Small intestine (tissue), 16 donors: Measurements from ENCODE around the gene ASPSCR1. TPM values are rescaled to one million over a fixed set of nuclear protein-coding genes. Genes with fewer than 3 reads are reported as not detected.

Experiments
- DNase-seq, 2 donors: peaks; one replicate each; pipeline versions ENCODE4 v3.0.0 to v3.0.0-alpha.2; 2013
- FAIRE-seq: peaks from 2 replicates; lab custom pipeline; 2012; peaks lifted over from hg19 to GRCh38; lab: Jason Lieb, UNC
- H3K27ac ChIP-seq, 3 donors: one replicate each; pipeline ENCODE4 v1.5.1; 2013; ENCODE audit warnings: low read length in 2 of 3, mild to moderate bottlenecking in 2 of 3, control low read depth in 1 of 3, inconsistent platforms in 1 of 3, low read depth in 1 of 3, moderate library complexity in 1 of 3
- H3K27me3 ChIP-seq, 3 donors: one replicate each; pipeline ENCODE4 v1.6.1; 2013; ENCODE audit warnings: low read length in 3 of 3, inconsistent platforms in 1 of 3; ENCODE audit not compliant: control insufficient read depth in 3 of 3, insufficient read depth in 3 of 3
- H3K36me3 ChIP-seq, 3 donors: one replicate each; pipeline ENCODE4 v1.6.1; 2013; ENCODE audit warnings: low read length in 3 of 3, inconsistent platforms in 1 of 3, low read depth in 1 of 3, mild to moderate bottlenecking in 1 of 3, moderate library complexity in 1 of 3; ENCODE audit not compliant: control insufficient read depth in 3 of 3, insufficient read depth in 2 of 3
- H3K4me1 ChIP-seq, 3 donors: one replicate each; pipeline ENCODE4 v1.6.1; 2013; ENCODE audit warnings: low read length in 2 of 3, inconsistent platforms in 1 of 3, low read depth in 1 of 3, mild to moderate bottlenecking in 1 of 3, moderate library complexity in 1 of 3; ENCODE audit not compliant: control insufficient read depth in 3 of 3, insufficient read depth in 2 of 3
- H3K4me3 ChIP-seq, 3 donors: one replicate each; pipeline ENCODE4 v1.5.1; 2013; ENCODE audit warnings: low read length in 3 of 3, control low read depth in 1 of 3, inconsistent platforms in 1 of 3, low read depth in 1 of 3, mild to moderate bottlenecking in 1 of 3, moderate library complexity in 1 of 3
- H3K9me3 ChIP-seq, 2 donors: one replicate each; pipeline ENCODE4 v1.6.1; 2013; ENCODE audit warnings: low read depth in 1 of 2, low read length in 1 of 2; ENCODE audit not compliant: control insufficient read depth in 2 of 2, insufficient read depth in 1 of 2
- WGBS, 3 donors: extraction: QIAGEN DNeasy Blood & Tissue Kit; methylation state at CpG; one replicate each; pipeline ENCODE4 v1.1.7; 2013; 5-methylcytosine and 5-hydroxymethylcytosine counted together
- long read RNA-seq, 10 donors: transcript quantifications; one replicate each; lab custom pipeline, GENCODE V29; 2026
- polyA plus RNA-seq, 4 donors: library from polyadenylated mRNA; stranded (reverse) in 3 of 4; unstranded in 1 of 4; fragments of 200-250 nt in 3 of 4; fragments of 120-200 nt in 1 of 4; gene quantifications; one replicate each; pipeline versions ENCODE4 v1.2.1 to v1.2.3, GENCODE V29; 2013
- donor health status: healthy with polysubstance abuse.
- donor health status: control.
- donor health status: control.
- donor health status: Bipolar disorder and iron deficiency.
- donor health status: healthy.

The ASPSCR1 gene, protein sequence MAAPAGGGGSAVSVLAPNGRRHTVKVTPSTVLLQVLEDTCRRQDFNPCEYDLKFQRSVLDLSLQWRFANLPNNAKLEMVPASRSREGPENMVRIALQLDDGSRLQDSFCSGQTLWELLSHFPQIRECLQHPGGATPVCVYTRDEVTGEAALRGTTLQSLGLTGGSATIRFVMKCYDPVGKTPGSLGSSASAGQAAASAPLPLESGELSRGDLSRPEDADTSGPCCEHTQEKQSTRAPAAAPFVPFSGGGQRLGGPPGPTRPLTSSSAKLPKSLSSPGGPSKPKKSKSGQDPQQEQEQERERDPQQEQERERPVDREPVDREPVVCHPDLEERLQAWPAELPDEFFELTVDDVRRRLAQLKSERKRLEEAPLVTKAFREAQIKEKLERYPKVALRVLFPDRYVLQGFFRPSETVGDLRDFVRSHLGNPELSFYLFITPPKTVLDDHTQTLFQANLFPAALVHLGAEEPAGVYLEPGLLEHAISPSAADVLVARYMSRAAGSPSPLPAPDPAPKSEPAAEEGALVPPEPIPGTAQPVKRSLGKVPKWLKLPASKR
- polyA plus RNA-seq = 10 to 100 TPM; 23.5 to 96.7 (median 47.5) TPM
- long read RNA-seq, donor 1 = 0 reads
- long read RNA-seq, donor 2, full-length matches to known transcripts = 8 of 8 reads
- long read RNA-seq, donor 2, partial matches to known transcripts = 0 of 8 reads
- long read RNA-seq, donor 2, other reads (novel, unspliced or antisense) = 0 of 8 reads
- long read RNA-seq, donor 3, transcript ASPSCR1-217 (2 exons, 3,976 nt) = major isoform, 5 of 6 reads
- long read RNA-seq, donor 3, partial matches to known transcripts = 0 of 6 reads
- long read RNA-seq, donor 3, other reads (novel, unspliced or antisense) = 0 of 6 reads
- long read RNA-seq, donor 4 = 0 reads
- long read RNA-seq, donor 5, partial matches to known transcripts = 0 of 2 reads
- long read RNA-seq, donor 5, other reads (novel, unspliced or antisense) = 0 of 2 reads
- long read RNA-seq, donor 6, partial matches to known transcripts = 0 of 1 reads
- long read RNA-seq, donor 6, other reads (novel, unspliced or antisense) = 0 of 1 reads
- long read RNA-seq, donor 7, transcript ASPSCR1-202 (16 exons, 1,843 nt) = major isoform, 5 of 8 reads
- long read RNA-seq, donor 7, partial matches to known transcripts = 0 of 8 reads
- long read RNA-seq, donor 7, other reads (novel, unspliced or antisense) = 0 of 8 reads
- long read RNA-seq, donor 8 = 0 reads
- long read RNA-seq, donor 9 = 0 reads
- long read RNA-seq, donor 10, full-length matches to known transcripts = 9 of 103 reads
- long read RNA-seq, donor 10, partial matches to known transcripts = 39 of 103 reads
- long read RNA-seq, donor 10, other reads (novel, unspliced or antisense) = 55 of 103 reads

DNA sequence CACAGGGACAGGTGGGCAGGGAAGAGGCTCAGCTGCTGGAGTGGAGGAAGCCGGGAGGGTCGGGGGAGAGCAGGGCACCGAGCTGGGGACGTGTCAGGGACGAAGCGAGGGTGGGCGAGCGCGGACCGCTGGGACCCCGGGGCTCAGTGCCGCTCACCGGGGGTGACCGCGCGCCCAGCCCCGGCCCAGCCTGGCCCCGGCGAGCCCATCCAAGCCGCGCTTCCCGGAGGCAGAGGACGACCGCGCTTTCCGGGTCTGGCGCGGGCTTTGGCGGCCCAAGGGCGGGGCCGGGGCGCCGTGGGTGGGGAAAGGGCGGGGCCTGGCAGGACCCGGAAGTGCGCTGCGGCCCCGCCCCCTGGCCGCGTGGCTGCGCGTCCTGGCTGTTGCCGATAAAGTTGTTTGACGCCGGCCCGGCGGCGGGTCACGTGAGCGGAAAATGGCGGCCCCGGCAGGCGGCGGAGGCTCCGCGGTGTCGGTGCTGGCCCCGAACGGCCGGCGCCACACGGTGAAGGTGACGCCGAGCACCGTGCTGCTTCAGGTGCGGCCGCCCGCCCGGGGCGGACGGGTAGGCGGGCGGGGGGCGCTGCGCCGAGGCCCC, at the start of gene ASPSCR1:
Gene ASPSCR1 (plus strand): TSS at position 419 of the 598 bp plus-strand sequence. CDS start 18 bp downstream, at position 437.
- WGBS, 3 donors = 1% methylated on average over 38 to 76 of the region's 76 CpGs
- peaks cover 0 to 20% (median 3%) of the 10 kb centered on the region in 3 donors for H3K4me1 ChIP-seq
- DNase-seq (peak; percentile 89 to 97), FAIRE-seq (no peak)
- H3K4me3 ChIP-seq = peak within 1 kb of the TSS; percentile 67 to 93 (median 90)
- peaks cover 0 to 26% (median 0%) of the 10 kb centered on the region in 3 donors for H3K36me3 ChIP-seq
- H3K27ac ChIP-seq = peak within 1 kb of the TSS; percentile 69 to 98 (median 73)
- peaks cover 0 to 15% of the 10 kb centered on the region in 2 donors for H3K9me3 ChIP-seq
- no peaks in the 10 kb centered on the region for H3K27me3 ChIP-seq

DNA sequence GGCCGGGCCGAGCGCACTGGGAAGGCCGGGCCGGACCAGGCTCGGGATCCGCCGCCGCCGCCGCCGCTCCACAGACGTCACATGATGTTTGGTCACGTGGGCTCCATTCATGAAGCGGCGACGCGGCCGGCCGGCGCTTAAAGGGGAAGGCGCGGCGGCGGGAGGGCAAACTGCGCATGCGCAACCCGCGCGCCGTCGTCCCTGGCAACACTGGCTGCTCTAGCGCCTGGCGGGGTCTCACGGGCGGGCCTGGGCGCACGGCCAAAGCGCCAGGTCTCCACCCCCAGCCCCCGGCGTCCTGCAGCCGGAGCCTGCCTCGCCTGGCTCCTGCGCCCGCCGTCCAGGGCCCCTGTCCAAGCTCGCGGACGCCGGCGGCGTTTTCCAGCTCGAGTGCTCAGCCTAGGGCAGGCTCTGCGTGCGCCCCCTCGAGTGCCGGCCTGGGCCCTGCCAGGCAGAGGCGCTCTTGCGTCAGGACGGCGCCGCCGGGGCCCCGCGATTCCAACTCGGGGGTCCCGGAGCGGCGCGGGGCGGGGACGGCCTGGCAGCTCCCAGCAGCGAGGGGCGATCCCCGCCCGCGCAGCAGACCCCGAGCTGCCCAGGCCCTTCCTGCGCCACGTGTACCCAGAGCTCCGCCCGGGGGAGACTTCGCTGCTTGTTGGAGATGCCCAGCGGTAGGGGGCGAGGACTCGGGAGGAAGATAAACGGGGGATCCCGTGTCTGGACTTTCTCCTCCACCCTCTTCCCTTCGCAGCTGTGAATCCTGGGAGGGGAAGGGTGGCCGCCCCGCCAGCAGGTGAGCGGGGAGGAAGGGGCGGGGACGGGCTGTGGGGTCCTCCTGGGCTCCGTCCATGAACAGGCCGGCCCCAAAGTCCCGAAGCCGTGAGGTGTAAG, 49.5 kb upstream of the ASPSCR1 start, which contains the start of gene MAFG:
Gene MAFG (minus strand): TSS at position 83 of the 891 bp plus-strand sequence. CDS start 4,550 bp downstream, outside the sequence.
- FAIRE-seq = no peak
- Histone ChIP-seq H3K27me3 (peaks cover 0 to 15% (median 4%) of the 10 kb centered on the region in 3 donors), H3K27ac (peak within 1 kb of the TSS; percentile 89 to 99 (median 97)), H3K4me1 (peaks cover 9 to 45% (median 13%) of the 10 kb centered on the region in 3 donors), H3K4me3 (peak within 1 kb of the TSS; percentile 87 to 96 (median 94)), H3K36me3 (peaks cover 0 to 26% (median 0%) of the 10 kb centered on the region in 3 donors), H3K9me3 (no peaks in the 10 kb centered on the region)
- peak; percentile 93 to 98 for DNase-seq
- WGBS, 3 donors = 0 to 1% (median 0%) methylated on average over 72 to 98 of the region's 98 CpGs

DNA sequence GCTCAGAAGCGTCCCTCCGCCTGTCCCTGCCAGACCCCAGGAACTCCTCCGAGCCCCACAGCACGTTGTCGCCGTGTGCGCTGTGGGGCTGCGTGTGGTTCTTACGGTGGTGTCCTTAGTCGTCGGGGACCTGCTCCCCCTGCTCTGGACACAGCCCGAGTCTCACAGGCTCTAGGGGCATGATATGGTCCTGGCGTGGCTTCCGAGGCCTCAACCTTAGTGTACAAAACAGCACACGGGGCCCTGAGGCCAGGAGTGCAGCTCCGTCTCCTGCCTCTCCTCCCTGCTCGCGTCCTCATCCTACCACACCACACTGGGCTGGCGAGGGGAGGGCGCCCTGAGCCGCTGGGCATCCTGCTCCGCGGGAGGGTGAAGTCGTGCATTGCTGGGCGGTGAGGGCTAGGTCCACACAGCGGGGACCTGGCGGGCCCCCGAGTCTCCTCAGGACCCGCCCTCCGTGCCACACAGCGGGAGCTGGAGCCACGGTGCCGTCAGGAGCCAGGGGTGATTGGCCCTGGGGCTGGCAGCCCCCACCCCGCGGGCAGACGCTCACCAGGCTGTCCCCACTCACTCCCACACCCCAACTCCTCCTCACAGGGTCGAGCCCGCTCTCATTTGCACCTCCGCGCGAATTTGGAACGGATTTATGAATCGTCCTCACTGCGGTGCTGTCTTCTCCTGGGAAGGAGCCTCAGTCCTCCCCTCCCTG, 48.7 kb upstream of the ASPSCR1 start:
- peaks cover 7 to 37% (median 8%) of the 10 kb centered on the region in 3 donors for H3K4me1 ChIP-seq
- 15 to 25% (median 21%) methylated on average over 39 to 44 of the region's 44 CpGs for WGBS, 3 donors
- no peaks in the 10 kb centered on the region for H3K9me3 ChIP-seq
- DNase-seq = peak in 1 of 2 donors; percentile 52
- H3K36me3 ChIP-seq = peaks cover 0 to 23% (median 0%) of the 10 kb centered on the region in 3 donors
- peak overlapping the region in 2 of 3 donors; percentile 47 to 94 for H3K4me3 ChIP-seq
- no peak for FAIRE-seq
- H3K27ac ChIP-seq = no peak overlapping the region
- peaks cover 0 to 15% (median 4%) of the 10 kb centered on the region in 3 donors for H3K27me3 ChIP-seq

DNA sequence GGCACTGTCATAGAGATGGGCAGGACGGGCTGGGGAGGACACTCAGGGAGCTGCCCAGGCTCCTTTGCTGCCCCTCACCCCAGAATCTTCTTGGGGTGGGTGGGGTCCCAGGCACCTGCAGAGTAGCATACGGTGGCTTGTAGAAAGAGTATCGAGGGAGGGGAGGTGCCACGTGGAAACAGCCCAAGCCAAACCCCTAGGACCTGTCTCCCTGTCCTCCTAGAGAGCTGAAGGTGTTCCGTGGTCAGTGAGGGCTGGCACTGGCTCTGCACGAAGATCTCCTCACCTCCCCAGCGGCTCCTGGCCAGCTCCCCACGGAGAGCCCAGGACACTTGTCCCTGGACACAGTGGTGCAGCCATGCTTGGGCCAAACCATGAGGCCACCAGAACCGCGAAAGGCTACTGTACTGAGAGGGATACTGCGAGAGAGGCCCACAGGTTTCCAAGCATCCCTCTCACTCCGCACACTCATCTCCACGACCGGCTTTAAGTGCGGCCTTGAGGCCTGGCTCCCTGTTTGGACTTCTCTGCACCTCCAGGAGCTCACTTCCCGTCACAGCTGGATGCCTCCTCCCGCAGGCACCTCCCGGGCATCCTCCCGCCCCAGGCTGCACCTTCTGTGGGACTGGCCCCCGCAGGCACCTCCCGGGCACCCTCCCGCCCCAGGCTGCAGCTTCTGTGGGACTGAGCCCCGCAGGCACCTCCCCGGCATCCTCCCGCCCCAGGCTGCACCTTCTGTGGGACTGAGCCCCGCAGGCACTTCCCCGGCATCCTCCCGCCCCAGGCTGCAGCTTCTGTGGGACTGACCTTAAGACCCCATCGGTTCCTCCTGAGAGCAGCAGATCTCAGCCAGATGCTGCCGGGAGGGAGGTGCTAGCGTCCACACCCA, 47.9 kb upstream of the ASPSCR1 start:
- DNase-seq (no peak), FAIRE-seq (no peak)
- 83 to 90% (median 88%) methylated on average over 27 to 31 of the region's 31 CpGs for WGBS, 3 donors

DNA sequence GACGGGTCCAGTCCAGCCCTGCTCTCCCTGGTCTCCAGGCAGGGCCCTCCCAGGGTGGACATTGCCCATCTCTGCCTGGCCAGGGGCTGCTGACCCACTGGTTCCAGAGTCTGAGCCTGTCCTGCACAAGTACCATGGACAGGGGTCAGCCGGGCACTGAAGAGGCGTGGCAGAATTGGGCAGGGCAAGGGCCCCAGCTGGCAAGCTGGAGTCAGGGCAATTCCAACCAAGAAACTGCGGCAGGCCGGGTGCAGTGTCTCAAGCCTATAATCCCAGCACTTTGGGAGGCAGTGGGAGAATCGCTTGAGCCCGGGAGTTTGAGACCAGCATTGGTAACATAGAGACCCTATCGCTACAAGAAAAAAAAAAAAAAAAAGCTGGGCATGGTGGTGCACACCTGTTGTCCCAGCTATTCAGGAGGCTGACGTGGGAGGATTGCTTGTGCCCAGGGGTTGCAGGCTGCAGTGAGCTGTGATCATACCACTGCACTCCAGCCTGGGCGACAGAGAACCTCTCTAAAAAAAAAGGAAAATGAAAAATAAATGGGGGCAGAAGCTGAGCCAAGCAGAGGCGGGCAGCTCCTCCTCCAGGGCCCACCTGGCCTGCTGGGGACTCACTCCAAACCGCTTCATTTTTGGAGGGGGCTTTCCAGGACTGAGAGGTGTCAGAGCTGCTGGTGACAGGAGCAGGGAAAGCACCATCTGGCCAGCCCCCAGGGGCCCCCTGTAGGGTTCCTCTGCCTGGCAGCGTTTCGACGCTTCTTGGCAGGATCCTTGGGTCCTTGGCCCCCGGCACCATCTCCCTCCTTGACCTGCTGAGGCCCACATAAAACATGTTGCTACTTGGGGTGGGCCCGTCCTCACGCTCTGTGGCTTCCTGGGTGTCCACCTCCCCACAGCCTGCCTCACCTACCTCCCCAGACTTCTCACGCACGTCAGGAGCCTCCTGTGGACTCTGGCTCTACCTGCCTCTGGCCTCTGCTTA, 47.0 kb upstream of the ASPSCR1 start:
- FAIRE-seq = no peak
- 56 to 69% (median 65%) methylated on average over 20 of the region's 20 CpGs for WGBS, 3 donors

More for the DNA sequence above, 47.9 kb upstream of the ASPSCR1 start:
- peaks cover 4 to 29% (median 6%) of the 10 kb centered on the region in 3 donors for H3K4me1 ChIP-seq
- peaks cover 0 to 15% (median 0%) of the 10 kb centered on the region in 3 donors for H3K36me3 ChIP-seq
- H3K27ac ChIP-seq = no peak overlapping the region
- no peaks in the 10 kb centered on the region for H3K9me3 ChIP-seq
- no peak overlapping the region for H3K4me3 ChIP-seq
- H3K27me3 ChIP-seq = peaks cover 0 to 15% (median 4%) of the 10 kb centered on the region in 3 donors

More for the DNA sequence above, 47.0 kb upstream of the ASPSCR1 start:
- no peak overlapping the region for H3K4me3 ChIP-seq
- H3K4me1 ChIP-seq = peaks cover 0 to 19% (median 0%) of the 10 kb centered on the region in 3 donors
- no peak for DNase-seq
- no peaks in the 10 kb centered on the region for H3K9me3 ChIP-seq
- H3K36me3 ChIP-seq = peaks cover 0 to 16% (median 0%) of the 10 kb centered on the region in 3 donors
- no peak overlapping the region for H3K27ac ChIP-seq
- H3K27me3 ChIP-seq = peaks cover 0 to 15% (median 4%) of the 10 kb centered on the region in 3 donors
